Fibroblast of pulmonary artery (primary cell): Measurements from ENCODE around the gene CUX1.

Source experiments
- DNase-seq: peaks from one replicate; pipeline ENCODE4 v3.0.0-alpha.2; 2010; ENCODE audit warnings: low read depth
- H3K4me3 ChIP-seq: replicated peaks from 2 replicates; pipeline ENCODE4 v1.5.1; 2011; ENCODE audit warnings: low read depth, mild to moderate bottlenecking, control low read depth, low read length, moderate library complexity
- TF ChIP-seq, protein P1 (sequence below): IDR thresholded peaks from 2 replicates; pipeline ENCODE4 v1.5.1; 2011; ENCODE audit warnings: mild to moderate bottlenecking, control low read depth, low read length, inconsistent platforms; ENCODE audit errors: missing control alignments

The CUX1 gene

DNA sequence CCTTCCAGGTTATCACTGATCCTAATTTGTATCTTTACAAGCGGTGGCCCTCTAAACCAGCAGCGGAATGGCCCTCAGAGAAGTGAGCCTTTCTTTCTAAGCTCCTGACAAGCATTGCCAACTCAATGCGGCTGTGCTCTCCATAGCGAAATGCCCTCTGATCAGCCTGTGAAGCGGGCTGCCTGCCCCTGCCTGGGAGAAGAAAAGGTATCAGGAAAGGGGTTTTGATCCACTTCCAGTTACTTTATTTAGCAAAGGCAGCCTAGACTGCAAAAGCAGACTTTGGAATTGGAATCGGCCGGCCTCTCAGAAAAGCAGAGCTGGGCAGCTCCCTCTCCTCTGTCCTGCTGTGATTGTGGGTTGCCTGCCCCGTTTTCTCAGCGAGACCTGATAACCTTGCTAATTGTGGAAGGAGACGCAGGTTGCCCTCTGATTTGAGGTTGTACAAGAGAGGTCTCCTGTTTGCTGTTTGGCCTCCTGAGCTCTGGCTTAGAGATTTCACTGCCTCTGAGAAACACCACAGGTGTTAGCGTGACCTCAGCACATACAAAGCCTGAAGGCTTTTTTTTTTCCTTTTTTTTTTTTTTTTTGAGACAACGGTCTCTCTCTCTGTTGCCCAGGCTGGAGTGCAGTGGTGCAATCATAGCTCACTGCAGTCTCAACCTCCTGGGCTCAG, 415.3 kb downstream of the CUX1 start:
- no peak for DNase-seq
- H3K4me3 ChIP-seq = no peak overlapping the region
- TF ChIP-seq, protein P1, sequence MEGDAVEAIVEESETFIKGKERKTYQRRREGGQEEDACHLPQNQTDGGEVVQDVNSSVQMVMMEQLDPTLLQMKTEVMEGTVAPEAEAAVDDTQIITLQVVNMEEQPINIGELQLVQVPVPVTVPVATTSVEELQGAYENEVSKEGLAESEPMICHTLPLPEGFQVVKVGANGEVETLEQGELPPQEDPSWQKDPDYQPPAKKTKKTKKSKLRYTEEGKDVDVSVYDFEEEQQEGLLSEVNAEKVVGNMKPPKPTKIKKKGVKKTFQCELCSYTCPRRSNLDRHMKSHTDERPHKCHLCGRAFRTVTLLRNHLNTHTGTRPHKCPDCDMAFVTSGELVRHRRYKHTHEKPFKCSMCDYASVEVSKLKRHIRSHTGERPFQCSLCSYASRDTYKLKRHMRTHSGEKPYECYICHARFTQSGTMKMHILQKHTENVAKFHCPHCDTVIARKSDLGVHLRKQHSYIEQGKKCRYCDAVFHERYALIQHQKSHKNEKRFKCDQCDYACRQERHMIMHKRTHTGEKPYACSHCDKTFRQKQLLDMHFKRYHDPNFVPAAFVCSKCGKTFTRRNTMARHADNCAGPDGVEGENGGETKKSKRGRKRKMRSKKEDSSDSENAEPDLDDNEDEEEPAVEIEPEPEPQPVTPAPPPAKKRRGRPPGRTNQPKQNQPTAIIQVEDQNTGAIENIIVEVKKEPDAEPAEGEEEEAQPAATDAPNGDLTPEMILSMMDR = no peak

DNA sequence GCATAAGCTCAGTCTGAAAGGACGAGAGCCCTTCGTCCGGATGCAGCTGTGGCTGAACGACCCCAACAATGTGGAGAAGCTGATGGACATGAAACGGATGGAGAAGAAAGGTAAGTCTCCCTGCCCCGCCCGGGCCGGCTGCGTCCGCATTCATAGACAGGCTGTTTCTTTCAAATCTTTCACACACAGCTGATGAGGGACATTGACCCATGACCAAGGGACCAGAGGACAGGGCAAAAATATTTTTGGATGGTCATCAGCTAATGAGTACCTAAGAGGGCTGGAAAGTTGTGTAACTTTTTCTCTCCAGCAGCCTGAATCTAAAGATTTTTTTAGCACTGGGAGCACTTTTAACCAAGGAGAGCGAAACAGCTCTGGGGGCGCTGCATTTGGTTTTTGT, 416.7 kb downstream of the CUX1 start:
- TF ChIP-seq, protein P1 = no peak
- H3K4me3 ChIP-seq = no peak overlapping the region
- no peak for DNase-seq

DNA sequence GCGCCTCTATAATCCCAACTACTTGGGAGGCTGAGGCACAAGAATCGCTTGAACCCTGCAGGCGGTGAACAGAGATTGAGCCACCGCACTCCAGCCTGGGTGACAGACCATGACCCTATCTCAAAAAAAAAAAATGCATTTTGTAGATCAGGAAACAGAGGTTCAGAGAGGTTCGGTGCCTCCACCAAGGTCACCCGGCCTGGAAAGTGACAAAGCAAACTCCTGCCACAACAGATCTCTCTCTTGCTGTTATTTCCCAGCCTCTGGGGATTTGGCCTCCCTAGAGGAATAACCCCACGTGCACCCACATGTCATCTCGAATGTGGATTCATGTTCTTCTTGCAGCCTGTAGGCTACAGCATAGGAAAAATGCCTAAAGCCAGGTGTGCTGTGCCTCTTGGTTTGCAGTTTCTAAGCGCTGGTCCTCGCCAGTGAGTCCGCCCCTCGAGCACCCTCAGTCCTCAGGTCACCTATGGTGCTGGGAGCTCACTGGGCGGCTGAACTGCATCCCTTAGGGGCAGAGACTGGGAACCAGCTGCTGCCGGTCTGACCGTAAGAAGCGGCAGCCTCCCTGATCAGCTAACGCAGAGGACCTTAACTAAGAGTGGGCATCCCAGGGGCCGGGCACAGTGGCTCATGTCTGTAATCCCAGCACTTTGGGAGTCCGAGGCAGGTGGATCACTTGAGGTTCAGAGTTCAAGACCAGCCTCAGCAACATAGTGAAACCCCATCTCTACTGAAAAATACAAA, 417.6 kb downstream of the CUX1 start:
- no peak overlapping the region for H3K4me3 ChIP-seq
- no peak for DNase-seq
- TF ChIP-seq, protein P1 = no peak

DNA sequence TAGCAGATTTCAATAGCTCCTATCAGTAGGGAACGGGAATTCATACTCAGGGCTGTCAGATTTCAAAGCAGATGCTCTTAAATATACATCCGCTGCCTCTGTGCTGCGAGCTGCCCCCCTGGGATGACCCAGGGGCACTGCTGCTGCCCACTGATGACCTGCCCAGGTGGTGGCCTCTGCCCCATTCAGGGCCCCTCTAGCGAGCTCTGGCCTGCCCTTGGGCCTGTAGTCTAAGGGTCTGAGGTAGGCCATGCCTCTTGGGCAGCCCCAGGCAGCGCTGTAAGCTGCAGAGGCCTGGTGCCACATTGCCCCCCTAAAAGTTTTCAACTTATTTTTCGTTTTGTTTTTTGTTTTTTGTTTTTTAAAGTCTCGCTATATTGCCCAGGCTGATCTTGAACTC, 418.7 kb downstream of the CUX1 start:
- TF ChIP-seq, protein P1 = no peak
- H3K4me3 ChIP-seq = no peak overlapping the region
- DNase-seq = no peak

DNA sequence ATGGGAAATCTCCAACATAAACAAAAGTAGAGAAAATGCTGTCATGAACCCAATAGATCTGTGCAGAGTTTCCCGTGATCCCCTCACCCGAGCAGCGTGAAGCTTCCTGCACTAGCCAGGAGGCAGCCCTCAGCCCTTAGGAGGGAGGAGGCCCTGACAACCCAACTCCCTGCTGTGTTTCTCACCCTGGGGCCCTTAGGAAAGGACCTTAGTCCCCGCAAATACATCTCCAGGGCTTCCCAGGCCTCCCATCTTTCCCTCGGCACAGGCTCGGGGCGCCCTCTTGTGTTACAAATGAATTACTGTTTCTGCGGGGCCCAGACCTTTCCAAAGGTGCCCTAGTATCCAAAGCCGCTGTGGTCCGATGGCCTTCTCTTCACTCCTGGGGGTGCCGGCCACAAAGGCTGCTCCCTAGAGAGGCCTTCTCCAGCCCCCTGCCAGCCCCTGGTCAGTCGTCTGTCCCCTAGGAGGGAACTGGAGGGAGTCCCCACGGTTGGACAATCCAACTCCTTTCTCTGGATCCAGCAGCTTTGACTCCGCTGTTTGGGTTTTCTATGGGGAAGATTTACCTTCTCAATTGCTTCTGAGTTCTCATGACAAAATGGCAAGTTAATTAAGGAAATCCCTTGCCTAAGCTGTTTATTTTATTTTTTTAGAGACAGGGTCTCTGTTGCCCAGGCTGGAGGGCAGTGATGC, 419.3 kb downstream of the CUX1 start:
- H3K4me3 ChIP-seq = no peak overlapping the region
- DNase-seq = peak; percentile 72
- TF ChIP-seq, protein P1 = peak; percentile 68

DNA sequence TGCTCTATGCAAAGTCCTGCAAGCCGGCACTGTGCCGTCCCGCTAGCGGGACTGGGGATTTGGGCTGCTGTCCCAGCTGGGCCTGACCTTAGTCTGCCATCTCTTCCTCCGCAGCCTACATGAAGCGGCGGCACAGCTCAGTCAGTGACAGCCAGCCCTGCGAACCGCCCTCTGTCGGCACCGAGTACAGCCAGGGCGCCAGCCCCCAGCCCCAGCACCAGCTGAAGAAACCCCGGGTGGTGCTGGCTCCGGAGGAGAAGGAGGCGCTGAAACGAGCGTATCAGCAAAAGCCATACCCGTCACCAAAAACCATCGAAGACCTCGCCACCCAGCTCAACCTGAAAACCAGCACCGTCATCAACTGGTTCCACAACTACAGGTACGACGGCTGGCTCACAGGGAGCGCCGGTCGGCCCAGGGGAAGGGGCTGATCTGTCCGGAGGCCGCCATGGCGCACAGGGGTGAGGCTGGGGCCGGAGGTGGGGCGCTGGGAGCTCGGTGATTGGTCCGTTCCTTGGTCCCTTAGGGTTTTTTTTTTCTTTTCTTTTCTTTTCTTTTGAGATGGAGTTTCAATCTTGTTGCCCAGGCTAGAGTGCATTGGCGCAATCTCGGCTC, 421.9 kb downstream of the CUX1 start:
- TF ChIP-seq, protein P1 = no peak
- H3K4me3 ChIP-seq = no peak overlapping the region
- DNase-seq = no peak
